Astrocyte of the spinal cord (primary cell): Measurements from ENCODE around the gene SLC25A18.
A peak's percentile ranks its signal among the peaks of the same experiment; 100 is the strongest.

Experiments
- DNase-seq: peaks from one replicate; pipeline ENCODE4 v3.0.0; 2011; ENCODE audit warnings: low read depth, low spot score
- H3K4me3 ChIP-seq: 2 replicates; pipeline ENCODE4 v1.5.1; 2011; ENCODE audit warnings: low read depth, mild to moderate bottlenecking, low read length, moderate library complexity
- CTCF ChIP-seq: IDR thresholded peaks from 2 replicates; pipeline ENCODE4 v1.5.1; 2012; ENCODE audit warnings: low read depth, mild to moderate bottlenecking, low read length, inconsistent platforms
- in situ Hi-C: cut with HindIII; loops from 2 replicates; pipeline ENCODE4 v1.10.0; 2017; ENCODE audit warnings: low sequenced_read_pairs

The SLC25A18 gene

GRCh38 chr22:17578136-17578754 lies 14.9 kb downstream of the SLC25A18 start:
- no peak for TF ChIP-seq CTCF
- in situ Hi-C loops: no loop called here

GRCh38 chr22:17579535-17579981 lies 16.3 kb downstream of the SLC25A18 start:
- in situ Hi-C loops: no loop called here
- TF ChIP-seq CTCF: no peak

More at GRCh38 chr22:17578136-17578754, 14.9 kb downstream of the SLC25A18 start:
- DNase-seq: peak; percentile 42
- no peak overlapping the region for H3K4me3 ChIP-seq

GRCh38 chr22:17580441-17581031 lies 17.2 kb downstream of the SLC25A18 start:
- in situ Hi-C loops: no loop called here
- TF ChIP-seq CTCF: no peak
- DNase-seq: no peak
- no peak overlapping the region for H3K4me3 ChIP-seq

More at GRCh38 chr22:17579535-17579981, 16.3 kb downstream of the SLC25A18 start:
- DNase-seq: no peak
- no peak overlapping the region for H3K4me3 ChIP-seq

- no peak for TF ChIP-seq CTCF
- in situ Hi-C loops: no loop called here
- no peak for DNase-seq
- no peak overlapping the region for H3K4me3 ChIP-seq
Observed at GRCh38 chr22:17581056-17581455, 17.8 kb downstream of the SLC25A18 start.

GRCh38 chr22:17581631-17582030 lies 18.3 kb downstream of the SLC25A18 start:
- no peak for TF ChIP-seq CTCF
- H3K4me3 ChIP-seq: no peak overlapping the region
- in situ Hi-C loops: no loop called here
- DNase-seq: no peak

GRCh38 chr22:17583151-17583550 lies 19.9 kb downstream of the SLC25A18 start:
- no peak overlapping the region for H3K4me3 ChIP-seq
- in situ Hi-C loops: no loop called here
- no peak for TF ChIP-seq CTCF
- no peak for DNase-seq
